Activated naive CD4-positive, alpha-beta T cell treated with anti-CD3 and anti-CD28 coated beads, Interleukin-2, amount 50 U/mL, for 16 hours (primary cell): ENCODE results near the gene ISLR.
"Not testable (repeated sequence)": the region's sequence is repeated elsewhere in the genome, so short reads cannot be mapped to it uniquely, and the experiment has no call there.

Source experiments
- DNase-seq: peaks from one replicate; pipeline ENCODE4 v3.0.0-alpha.2; 2020

ISLR gene

GRCh38 chr15:74138642-74139041, 34.9 kb upstream of the ISLR start:
- no peak for DNase-seq

- no peak for DNase-seq
Observed at GRCh38 chr15:74141591-74141990, 31.9 kb upstream of the ISLR start.

- DNase-seq = no peak
Observed at GRCh38 chr15:74144153-74144775, 29.2 kb upstream of the ISLR start.

GRCh38 chr15:74146277-74146800, 27.2 kb upstream of the ISLR start:
- DNase-seq = no peak

GRCh38 chr15:74147051-74147450, 26.5 kb upstream of the ISLR start:
- DNase-seq = no peak

GRCh38 chr15:74155766-74156417, 17.6 kb upstream of the ISLR start:
- no peak for DNase-seq

- DNase-seq = no peak
Observed at GRCh38 chr15:74156678-74157411, 16.7 kb upstream of the ISLR start.

- no peak for DNase-seq
Observed at GRCh38 chr15:74157868-74158827, 15.4 kb upstream of the ISLR start.

- DNase-seq = no peak
Observed at GRCh38 chr15:74158855-74159650, 14.5 kb upstream of the ISLR start.

GRCh38 chr15:74159773-74160172, 13.7 kb upstream of the ISLR start:
- no peak for DNase-seq

GRCh38 chr15:74160390-74160789, 13.1 kb upstream of the ISLR start:
- not testable (repeated sequence) for DNase-seq

GRCh38 chr15:74162195-74162536, 11.3 kb upstream of the ISLR start:
- not testable (repeated sequence) for DNase-seq

GRCh38 chr15:74165461-74165860, 8.0 kb upstream of the ISLR start:
- no peak for DNase-seq

GRCh38 chr15:74167891-74168331, 5.6 kb upstream of the ISLR start:
- DNase-seq = no peak

- no peak for DNase-seq
Observed at GRCh38 chr15:74168711-74169126, 4.8 kb upstream of the ISLR start.

GRCh38 chr15:74170071-74170844, 3.3 kb upstream of the ISLR start:
- no peak for DNase-seq

- DNase-seq = no peak
Observed at GRCh38 chr15:74170875-74171578, 2.5 kb upstream of the ISLR start.

- no peak for DNase-seq
Observed at GRCh38 chr15:74171965-74172541, 1.5 kb upstream of the ISLR start.

GRCh38 chr15:74172701-74173379, 670 bp upstream of the ISLR start:
- DNase-seq = no peak
